KMS-11 (cell line): Measurements from ENCODE around the gene WDR43.

Experiments used
- H2AFZ ChIP-seq: fragments of 200-600 bp; sonication (generic); 2 replicates; pipeline ENCODE4 v1.6.1; 2016; ENCODE audit warnings: antibody characterized with exemption, mixed run types, low read depth
- H3K27ac ChIP-seq: fragments of 200-600 bp; sonication (generic); 2 replicates; pipeline ENCODE4 v1.6.1; 2016; ENCODE audit warnings: mild to moderate bottlenecking, mixed run types
- H3K27me3 ChIP-seq: fragments of 200-600 bp; sonication (generic); 2 replicates; pipeline ENCODE4 v1.6.1; 2017; ENCODE audit warnings: mild to moderate bottlenecking, low read depth, mixed run types, moderate library complexity; ENCODE audit not compliant: insufficient read depth
- H3K36me3 ChIP-seq: fragments of 200-600 bp; sonication (generic); 2 replicates; pipeline ENCODE4 v1.6.1; 2017; ENCODE audit warnings: mild to moderate bottlenecking, mixed run types; ENCODE audit not compliant: insufficient read depth
- H3K4me1 ChIP-seq: fragments of 200-600 bp; sonication (generic); 2 replicates; pipeline ENCODE4 v1.6.1; 2016; ENCODE audit warnings: mild to moderate bottlenecking, low read depth, mixed run types; ENCODE audit not compliant: poor library complexity, severe bottlenecking
- H3K4me2 ChIP-seq: fragments of 200-600 bp; sonication (generic); 2 replicates; pipeline ENCODE4 v1.7.0; 2016; ENCODE audit warnings: mild to moderate bottlenecking, mixed run types
- H3K4me3 ChIP-seq: fragments of 200-600 bp; sonication (generic); IDR thresholded peaks from 2 replicates; pipeline ENCODE4 v1.6.1; 2017; ENCODE audit warnings: low read depth, low read length, mixed read lengths; ENCODE audit not compliant: insufficient read depth
- H3K79me2 ChIP-seq: fragments of 200-600 bp; sonication (generic); 2 replicates; pipeline ENCODE4 v1.6.1; 2016; ENCODE audit warnings: low read depth, mixed run types; ENCODE audit not compliant: insufficient read depth
- H3K9ac ChIP-seq: fragments of 200-600 bp; sonication (generic); 2 replicates; pipeline ENCODE4 v1.6.1; 2016; ENCODE audit warnings: mild to moderate bottlenecking, mixed run types
- H4K20me1 ChIP-seq: fragments of 200-600 bp; sonication (generic); 2 replicates; pipeline ENCODE4 v1.6.1; 2016; ENCODE audit warnings: mild to moderate bottlenecking, mixed run types; ENCODE audit not compliant: insufficient read depth
- TF ChIP-seq, protein P1 (sequence below): fragments of 200-600 bp; sonication (generic); conservative IDR thresholded peaks from 2 replicates; pipeline ENCODE4 v1.6.1; 2017; ENCODE audit warnings: low read depth, mild to moderate bottlenecking, antibody characterized with exemption, low read length, moderate library complexity, mixed read lengths

The WDR43 gene

DNA sequence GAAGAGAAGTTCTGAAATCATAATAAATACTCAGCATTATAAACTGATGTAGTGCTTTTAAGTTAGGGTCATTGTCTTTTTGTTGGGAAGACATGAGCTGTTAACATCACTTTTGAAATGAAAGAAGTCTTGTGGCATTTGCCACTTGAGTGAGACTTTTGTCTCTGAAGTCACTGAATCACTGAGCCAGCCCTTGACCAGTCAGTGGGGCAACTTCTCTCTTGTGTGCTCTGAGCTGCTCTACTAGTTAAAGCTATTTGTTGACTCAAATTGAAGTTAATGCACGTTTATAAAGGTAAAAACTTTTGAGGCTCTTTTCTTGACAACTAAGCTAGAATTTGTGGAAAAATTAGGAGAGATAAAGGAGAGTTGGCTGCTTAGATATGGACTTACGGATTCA, 6.7 kb downstream of the WDR43 start:
- Histone ChIP-seq H3K36me3 (peaks cover 2% of the 10 kb centered on the region; the same call in 1 of the 2 replicates), H3K79me2 (peaks cover 100% of the 10 kb centered on the region), H2AFZ (no peak overlapping the region), H4K20me1 (peaks cover 92% of the 10 kb centered on the region), H3K27ac (no peak overlapping the region), H3K9ac (no peak overlapping the region), H3K4me2 (no peak overlapping the region), H3K4me3 (no peak overlapping the region), H3K27me3 (no peaks in the 10 kb centered on the region), H3K4me1 (peaks cover 54% of the 10 kb centered on the region)
- TF ChIP-seq, protein P1, sequence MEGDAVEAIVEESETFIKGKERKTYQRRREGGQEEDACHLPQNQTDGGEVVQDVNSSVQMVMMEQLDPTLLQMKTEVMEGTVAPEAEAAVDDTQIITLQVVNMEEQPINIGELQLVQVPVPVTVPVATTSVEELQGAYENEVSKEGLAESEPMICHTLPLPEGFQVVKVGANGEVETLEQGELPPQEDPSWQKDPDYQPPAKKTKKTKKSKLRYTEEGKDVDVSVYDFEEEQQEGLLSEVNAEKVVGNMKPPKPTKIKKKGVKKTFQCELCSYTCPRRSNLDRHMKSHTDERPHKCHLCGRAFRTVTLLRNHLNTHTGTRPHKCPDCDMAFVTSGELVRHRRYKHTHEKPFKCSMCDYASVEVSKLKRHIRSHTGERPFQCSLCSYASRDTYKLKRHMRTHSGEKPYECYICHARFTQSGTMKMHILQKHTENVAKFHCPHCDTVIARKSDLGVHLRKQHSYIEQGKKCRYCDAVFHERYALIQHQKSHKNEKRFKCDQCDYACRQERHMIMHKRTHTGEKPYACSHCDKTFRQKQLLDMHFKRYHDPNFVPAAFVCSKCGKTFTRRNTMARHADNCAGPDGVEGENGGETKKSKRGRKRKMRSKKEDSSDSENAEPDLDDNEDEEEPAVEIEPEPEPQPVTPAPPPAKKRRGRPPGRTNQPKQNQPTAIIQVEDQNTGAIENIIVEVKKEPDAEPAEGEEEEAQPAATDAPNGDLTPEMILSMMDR = no peak

DNA sequence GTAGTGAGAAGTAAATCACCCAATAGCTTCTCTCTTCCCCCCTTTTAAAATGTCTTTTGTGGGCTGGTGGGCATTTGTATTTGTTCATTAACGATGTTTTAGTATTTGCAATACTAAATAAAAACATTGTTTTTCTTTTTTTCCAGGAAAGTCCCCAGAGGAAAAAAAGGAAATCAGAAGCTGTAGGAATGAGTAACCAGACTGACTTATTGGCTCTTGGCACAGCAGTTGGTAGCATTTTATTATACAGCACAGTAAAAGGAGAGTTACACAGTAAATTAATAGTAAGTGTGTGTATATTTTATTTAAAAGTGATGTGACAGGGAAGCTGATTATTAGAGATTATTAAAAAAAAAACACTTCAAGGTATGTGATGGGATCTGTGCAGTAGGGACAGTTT, 7.4 kb downstream of the WDR43 start:
- Histone ChIP-seq H3K36me3 (peaks cover 5% of the 10 kb centered on the region; the same call in 1 of the 2 replicates), H3K4me1 (peaks cover 47% of the 10 kb centered on the region), H3K27ac (no peak overlapping the region), H4K20me1 (peaks cover 86% of the 10 kb centered on the region), H2AFZ (no peak overlapping the region), H3K27me3 (no peaks in the 10 kb centered on the region), H3K79me2 (peaks cover 100% of the 10 kb centered on the region), H3K4me2 (no peak overlapping the region), H3K4me3 (no peak overlapping the region), H3K9ac (no peak overlapping the region)
- TF ChIP-seq, protein P1 = no peak

DNA sequence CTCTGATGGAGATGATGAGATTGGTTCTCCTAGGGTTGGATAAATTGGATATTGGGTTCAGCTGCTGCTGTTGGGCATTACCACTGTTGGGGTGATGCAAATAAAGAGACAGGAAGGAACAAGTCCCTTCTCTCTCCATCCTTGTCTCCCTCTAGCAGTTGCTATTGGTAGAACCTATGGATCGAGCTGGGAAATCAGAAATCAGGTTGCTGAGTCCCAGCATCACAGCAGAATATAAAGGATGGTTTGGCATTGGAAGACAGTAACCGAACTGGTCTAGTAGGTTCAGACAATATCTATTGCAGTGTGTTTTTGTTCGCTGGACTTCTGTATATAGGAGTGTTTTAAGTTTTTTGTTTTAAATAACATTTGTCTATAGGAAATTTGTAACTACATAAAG, 8.1 kb downstream of the WDR43 start:
- Histone ChIP-seq H3K27ac (no peak overlapping the region), H3K36me3 (peaks cover 10% of the 10 kb centered on the region; the same call in 1 of the 2 replicates), H3K27me3 (no peaks in the 10 kb centered on the region), H3K9ac (no peak overlapping the region), H2AFZ (no peak overlapping the region), H3K4me2 (no peak overlapping the region), H3K79me2 (peaks cover 100% of the 10 kb centered on the region), H3K4me1 (peaks cover 40% of the 10 kb centered on the region), H3K4me3 (no peak overlapping the region), H4K20me1 (peaks cover 79% of the 10 kb centered on the region)
- TF ChIP-seq, protein P1 = no peak

DNA sequence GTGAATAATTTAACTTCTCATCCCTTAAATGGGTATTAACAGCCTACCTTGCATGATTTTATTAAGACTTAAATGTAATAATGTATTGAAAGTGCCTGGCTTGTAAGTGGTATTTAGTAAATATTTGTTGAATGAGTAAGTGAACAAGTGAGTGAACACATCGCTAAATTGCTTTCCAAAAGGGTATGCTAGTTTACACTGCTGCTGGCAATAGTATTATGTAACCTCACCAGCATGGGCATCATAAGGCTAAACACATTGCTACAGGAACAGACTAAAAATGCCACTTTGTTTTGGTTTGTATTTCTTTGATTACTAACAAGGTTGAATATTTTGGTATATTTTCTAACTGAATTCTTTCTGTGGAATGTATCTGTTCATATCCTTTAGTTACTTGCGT, 9.8 kb downstream of the WDR43 start:
- H3K9ac ChIP-seq = no peak overlapping the region
- H4K20me1 ChIP-seq = peaks cover 61% of the 10 kb centered on the region

More for the DNA sequence above, 9.8 kb downstream of the WDR43 start:
- Histone ChIP-seq H3K4me2 (no peak overlapping the region), H3K36me3 (peaks cover 20% of the 10 kb centered on the region; the same call in 1 of the 2 replicates), H3K4me3 (no peak overlapping the region), H3K79me2 (peaks cover 100% of the 10 kb centered on the region), H3K27me3 (no peaks in the 10 kb centered on the region), H3K4me1 (peaks cover 23% of the 10 kb centered on the region), H2AFZ (no peak overlapping the region), H3K27ac (no peak overlapping the region)
- TF ChIP-seq, protein P1 = no peak
